ENCODE data around the gene BORCS5.

Gene BORCS5

DNA sequence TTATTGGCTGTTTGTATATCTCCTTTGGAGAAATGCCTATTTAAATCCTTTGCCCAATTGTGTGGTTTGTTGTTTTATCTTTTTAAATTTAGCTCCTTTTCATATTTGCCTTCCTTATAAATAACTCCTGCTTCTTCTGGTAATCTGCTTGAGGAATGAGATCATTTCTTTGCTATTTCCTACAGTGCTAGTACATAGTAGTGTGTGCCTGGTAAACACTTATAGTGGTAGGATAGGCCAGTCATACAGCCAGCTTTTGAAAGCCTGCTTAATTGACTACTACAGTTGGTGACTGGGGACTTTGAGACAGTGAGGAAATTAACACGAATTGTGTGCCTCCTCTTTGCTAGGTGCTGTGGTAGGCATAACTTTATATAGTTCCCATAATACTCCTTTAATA lies 68.7 kb downstream of the BORCS5 start:
- H3K27me3 ChIP-seq (ENCODE audit: insufficient read depth, low read depth, severe bottlenecking) = no peaks in the 10 kb centered on the region
- no peak for TF ChIP-seq CTCF (IDR thresholded peaks at IDR 0.05; ENCODE audit: low read depth, low read length)
- no peak for DNase-seq
- H3K9me3 ChIP-seq (ENCODE audit: severe bottlenecking) = no peaks in the 10 kb centered on the region
- no peaks in the 10 kb centered on the region for H3K36me3 ChIP-seq
- no peak overlapping the region for H3K4me3 ChIP-seq (ENCODE audit: low read depth, low read length)
- no peak overlapping the region for H3K27ac ChIP-seq

- Histone ChIP-seq H3K36me3 (no peaks in the 10 kb centered on the region), H3K9me3 (ENCODE audit: severe bottlenecking) (no peaks in the 10 kb centered on the region), H3K27ac (no peak overlapping the region), H3K4me3 (ENCODE audit: low read depth, low read length) (no peak overlapping the region), H3K27me3 (ENCODE audit: insufficient read depth, low read depth, severe bottlenecking) (no peaks in the 10 kb centered on the region)
- DNase-seq = no peak
- TF ChIP-seq CTCF (IDR thresholded peaks at IDR 0.05; ENCODE audit: low read depth, low read length) = no peak
Observed at GRCh38 chr12:12427568-12427967, 70.7 kb downstream of the BORCS5 start.

DNA sequence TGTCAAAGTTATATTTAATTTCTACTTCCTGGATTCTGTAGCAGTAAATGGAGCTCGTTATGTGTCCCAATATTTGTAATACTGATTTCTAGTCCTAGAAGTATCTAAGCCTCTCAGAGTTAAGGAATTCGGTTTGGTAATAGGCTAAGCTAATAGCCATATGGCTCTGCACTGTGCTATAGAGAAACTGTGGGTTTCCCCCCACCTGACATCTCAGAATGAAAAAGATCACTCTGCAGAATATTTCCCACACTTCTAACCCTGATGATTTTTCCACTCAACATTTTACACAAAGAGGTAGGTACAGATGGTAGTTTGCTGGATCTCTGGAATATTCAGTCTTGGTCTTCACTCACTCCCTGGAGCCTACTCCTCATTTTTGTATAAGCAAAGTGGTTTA lies 71.2 kb downstream of the BORCS5 start:
- Histone ChIP-seq H3K36me3 (no peaks in the 10 kb centered on the region), H3K9me3 (ENCODE audit: severe bottlenecking) (no peaks in the 10 kb centered on the region), H3K27ac (no peak overlapping the region), H3K4me3 (ENCODE audit: low read depth, low read length) (no peak overlapping the region), H3K27me3 (ENCODE audit: insufficient read depth, low read depth, severe bottlenecking) (no peaks in the 10 kb centered on the region)
- DNase-seq = no peak
- no peak for TF ChIP-seq CTCF (IDR thresholded peaks at IDR 0.05; ENCODE audit: low read depth, low read length)

GRCh38 chr12:12428961-12429657 lies 72.2 kb downstream of the BORCS5 start:
- no peaks in the 10 kb centered on the region for H3K36me3 ChIP-seq
- H3K9me3 ChIP-seq (ENCODE audit: severe bottlenecking) = no peaks in the 10 kb centered on the region
- no peaks in the 10 kb centered on the region for H3K27me3 ChIP-seq (ENCODE audit: insufficient read depth, low read depth, severe bottlenecking)
- TF ChIP-seq CTCF (IDR thresholded peaks at IDR 0.05; ENCODE audit: low read depth, low read length) = no peak
- H3K27ac ChIP-seq = no peak overlapping the region
- H3K4me3 ChIP-seq (ENCODE audit: low read depth, low read length) = no peak overlapping the region
- DNase-seq = no peak

GRCh38 chr12:12432364-12432763 lies 75.5 kb downstream of the BORCS5 start:
- H3K4me3 ChIP-seq (ENCODE audit: low read depth, low read length) = no peak overlapping the region
- no peaks in the 10 kb centered on the region for H3K36me3 ChIP-seq
- no peak overlapping the region for H3K27ac ChIP-seq
- DNase-seq = no peak
- H3K9me3 ChIP-seq (ENCODE audit: severe bottlenecking) = no peaks in the 10 kb centered on the region
- no peaks in the 10 kb centered on the region for H3K27me3 ChIP-seq (ENCODE audit: insufficient read depth, low read depth, severe bottlenecking)
- no peak for TF ChIP-seq CTCF (IDR thresholded peaks at IDR 0.05; ENCODE audit: low read depth, low read length)

GRCh38 chr12:12433203-12433731 lies 76.4 kb downstream of the BORCS5 start:
- H3K9me3 ChIP-seq (ENCODE audit: severe bottlenecking) = no peaks in the 10 kb centered on the region
- DNase-seq = no peak
- no peaks in the 10 kb centered on the region for H3K36me3 ChIP-seq
- H3K4me3 ChIP-seq (ENCODE audit: low read depth, low read length) = no peak overlapping the region
- H3K27me3 ChIP-seq (ENCODE audit: insufficient read depth, low read depth, severe bottlenecking) = no peaks in the 10 kb centered on the region
- TF ChIP-seq CTCF (IDR thresholded peaks at IDR 0.05; ENCODE audit: low read depth, low read length) = no peak
- no peak overlapping the region for H3K27ac ChIP-seq
